Gastrocnemius medialis (tissue), 4 donors: ENCODE measurements around the gene MPRIP. TPM values are rescaled to one million over a fixed set of nuclear protein-coding genes. Genes with fewer than 3 reads are reported as not detected.

Source experiments
- ATAC-seq, 2 donors: fragments of 150-250 bp; one replicate each; pipeline ENCODE4 v1.9.1; 2016
- DNase-seq, 2 donors: peaks; one replicate each; pipeline ENCODE4 v3.0.0-alpha.2; 2019
- H3K27ac ChIP-seq, 4 donors: fragments of 200-600 bp; sonication (generic); 1 replicate in 1 of 4; 2 replicates in 3 of 4; pipeline ENCODE4 v1.5.1; 2016 to 2018; ENCODE audit warnings: mild to moderate bottlenecking in 2 of 4, moderate library complexity in 1 of 4
- H3K27me3 ChIP-seq, 3 donors: fragments of 200-600 bp; sonication (generic) in 2 of 3; 1 replicate in 1 of 3; 2 replicates in 2 of 3; pipeline versions ENCODE4 v1.5.1 to v1.6.0; 2016 to 2019; ENCODE audit warnings: mild to moderate bottlenecking in 1 of 3, moderate library complexity in 1 of 3
- H3K36me3 ChIP-seq, 2 donors: fragments of 200-600 bp; sonication (generic) in 1 of 2; one replicate each; pipeline ENCODE4 v1.5.1; 2017 to 2018
- H3K4me1 ChIP-seq, 2 donors: fragments of 200-600 bp; sonication (generic) in 1 of 2; one replicate each; pipeline ENCODE4 v1.5.1; 2016 to 2017; ENCODE audit warnings: mild to moderate bottlenecking in 2 of 2
- H3K4me3 ChIP-seq, 4 donors: fragments of 200-600 bp; sonication (generic) in 3 of 4; 1 replicate in 1 of 4; 2 replicates in 3 of 4; pipeline ENCODE4 v1.5.1; 2016 to 2019; ENCODE audit warnings: mild to moderate bottlenecking in 2 of 4
- H3K9me3 ChIP-seq, 3 donors: fragments of 200-600 bp; sonication (generic) in 2 of 3; 1 replicate in 1 of 3; 2 replicates in 2 of 3; pipeline ENCODE4 v1.5.1; 2016 to 2019
- POLR2A ChIP-seq, 2 donors: fragments of 450-650 bp; IDR thresholded peaks; one replicate each; pipeline ENCODE4 v1.6.1; 2017; ENCODE audit warnings: antibody characterized with exemption in 2 of 2, mild to moderate bottlenecking in 2 of 2, moderate library complexity in 2 of 2
- in situ Hi-C, 4 donors: fragments of 200-750 bp; cut with MboI; loops; one replicate each; pipeline versions ENCODE4 v1.15.0 to v1.8.0; 2017; ENCODE audit warnings: low sequenced_read_pairs in 4 of 4
- intact Hi-C: fragments of 100-400 bp; cut with DNase I; formaldehyde crosslinking; loops from one replicate; pipeline ENCODE4 v1.15.1; 2023; ENCODE audit warnings: low total_unique reads
- total RNA-seq, 4 donors: library from RNA; depleted of rRNA; stranded (reverse); fragments of >200 nt; gene quantifications; one replicate each; pipeline versions ENCODE4 v1.1.0 to v1.2.3, GENCODE V29; 2016
- TF ChIP-seq, protein P1 (sequence below), 5 experiments: fragments of 450-650 bp in 3 of 5; fragments of 200-600 bp in 2 of 5; sonication (generic) in 2 of 5; IDR thresholded peaks in 4 of 5; conservative IDR thresholded peaks in 1 of 5; 1 replicate in 4 of 5; 2 replicates in 1 of 5; pipeline ENCODE4 v1.5.1; 2016 to 2019; ENCODE audit warnings: antibody characterized with exemption in 5 of 5, mild to moderate bottlenecking in 3 of 5, moderate library complexity in 3 of 5

Gene MPRIP
- total RNA-seq, 4 donors from 2014 or later: 71.1 to 127 (median 124) TPM

DNA sequence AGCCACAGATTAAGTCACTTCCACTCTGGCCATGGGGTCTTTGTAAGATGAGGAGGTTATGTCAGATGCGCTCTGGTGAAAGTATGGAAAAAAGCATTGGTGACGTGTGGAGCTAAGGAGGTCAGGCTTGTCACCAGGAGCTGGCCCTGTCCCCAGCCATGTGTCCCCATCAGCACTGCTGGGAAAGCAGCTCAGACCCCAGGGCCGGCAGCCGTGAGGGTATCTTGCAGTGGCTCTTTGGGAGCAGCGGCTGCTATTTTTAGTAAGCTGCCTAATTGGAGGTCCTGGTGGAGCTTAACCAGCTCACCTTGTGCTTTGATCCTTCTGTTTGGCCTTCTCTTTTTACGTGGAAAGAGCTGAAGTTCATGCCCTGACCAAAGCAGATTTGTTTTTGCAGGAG, 60.9 kb downstream of the MPRIP start:
- intact Hi-C loops: no loop called here
- no peak for TF ChIP-seq POLR2A (IDR thresholded peaks at IDR 0.05)
- TF ChIP-seq, protein P1, sequence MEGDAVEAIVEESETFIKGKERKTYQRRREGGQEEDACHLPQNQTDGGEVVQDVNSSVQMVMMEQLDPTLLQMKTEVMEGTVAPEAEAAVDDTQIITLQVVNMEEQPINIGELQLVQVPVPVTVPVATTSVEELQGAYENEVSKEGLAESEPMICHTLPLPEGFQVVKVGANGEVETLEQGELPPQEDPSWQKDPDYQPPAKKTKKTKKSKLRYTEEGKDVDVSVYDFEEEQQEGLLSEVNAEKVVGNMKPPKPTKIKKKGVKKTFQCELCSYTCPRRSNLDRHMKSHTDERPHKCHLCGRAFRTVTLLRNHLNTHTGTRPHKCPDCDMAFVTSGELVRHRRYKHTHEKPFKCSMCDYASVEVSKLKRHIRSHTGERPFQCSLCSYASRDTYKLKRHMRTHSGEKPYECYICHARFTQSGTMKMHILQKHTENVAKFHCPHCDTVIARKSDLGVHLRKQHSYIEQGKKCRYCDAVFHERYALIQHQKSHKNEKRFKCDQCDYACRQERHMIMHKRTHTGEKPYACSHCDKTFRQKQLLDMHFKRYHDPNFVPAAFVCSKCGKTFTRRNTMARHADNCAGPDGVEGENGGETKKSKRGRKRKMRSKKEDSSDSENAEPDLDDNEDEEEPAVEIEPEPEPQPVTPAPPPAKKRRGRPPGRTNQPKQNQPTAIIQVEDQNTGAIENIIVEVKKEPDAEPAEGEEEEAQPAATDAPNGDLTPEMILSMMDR (IDR thresholded peaks at IDR 0.05 in 4 of 5, conservative IDR thresholded peaks at IDR 0.05 in 1 of 5): no peak
- Histone ChIP-seq H3K4me3 (no peak overlapping the region), H3K4me1 (peaks cover 84 to 92% of the 10 kb centered on the region in 2 donors), H3K27ac (peak overlapping the region; percentile 65 to 73 (median 68)), H3K27me3 (no peaks in the 10 kb centered on the region), H3K9me3 (no peaks in the 10 kb centered on the region), H3K36me3 (no peaks in the 10 kb centered on the region)
- ATAC-seq (no peak), DNase-seq (no peak)
- in situ Hi-C loops: no loop called here

DNA sequence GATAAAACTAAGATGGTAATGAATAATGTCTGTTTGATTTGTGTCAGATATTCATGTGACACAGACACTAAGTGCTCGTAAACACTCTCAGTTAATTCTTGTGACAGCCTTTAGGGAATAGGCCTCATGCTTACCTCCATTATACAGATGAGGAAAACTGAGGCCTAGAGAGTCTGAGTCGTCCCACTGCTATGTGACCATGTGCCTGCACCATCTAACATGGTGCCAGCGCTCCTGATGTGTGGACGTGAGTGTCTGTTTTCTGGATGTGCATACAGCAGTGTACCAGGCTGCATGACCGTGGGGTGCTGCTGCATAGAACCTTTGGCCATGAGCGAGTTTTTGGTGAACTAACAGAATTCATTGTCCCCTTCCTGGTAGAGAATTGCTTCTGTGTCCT, 61.8 kb downstream of the MPRIP start:
- no peak for ATAC-seq
- no peak overlapping the region for H3K4me3 ChIP-seq
- H3K36me3 ChIP-seq: no peaks in the 10 kb centered on the region
- in situ Hi-C loops (no loop called here), intact Hi-C loops (no loop called here)
- peaks cover 84 to 92% of the 10 kb centered on the region in 2 donors for H3K4me1 ChIP-seq
- no peak for TF ChIP-seq POLR2A (IDR thresholded peaks at IDR 0.05)
- TF ChIP-seq, protein P1 (IDR thresholded peaks at IDR 0.05 in 4 of 5, conservative IDR thresholded peaks at IDR 0.05 in 1 of 5): no peak
- no peak for DNase-seq
- H3K27ac ChIP-seq: peak overlapping the region; percentile 65 to 73 (median 68)
- H3K27me3 ChIP-seq: no peaks in the 10 kb centered on the region
- H3K9me3 ChIP-seq: no peaks in the 10 kb centered on the region

DNA sequence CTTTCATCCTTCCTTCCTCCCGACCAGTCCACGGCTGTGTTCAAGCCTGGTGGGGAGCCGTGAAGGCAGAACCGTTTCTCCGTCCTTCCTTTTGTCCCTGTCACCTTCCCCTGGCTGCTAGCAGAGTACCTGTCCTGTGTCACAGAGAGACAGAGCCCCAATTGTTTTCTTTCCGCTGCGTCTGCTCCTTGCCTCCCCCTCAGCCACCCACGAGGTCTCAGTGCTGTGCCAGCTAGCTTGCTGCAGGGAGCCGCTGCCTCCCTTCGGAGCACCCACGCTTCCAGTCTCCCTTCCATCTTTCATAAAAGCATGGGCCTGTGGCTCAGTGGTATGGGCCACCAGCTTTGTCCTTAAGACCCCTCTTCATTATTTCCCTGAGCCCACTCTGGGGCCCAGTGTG, 62.2 kb downstream of the MPRIP start:
- DNase-seq: no peak
- H3K27ac ChIP-seq: peak overlapping the region; percentile 65 to 73 (median 68)
- ATAC-seq: no peak
- TF ChIP-seq, protein P1 (IDR thresholded peaks at IDR 0.05 in 4 of 5, conservative IDR thresholded peaks at IDR 0.05 in 1 of 5): no peak
- TF ChIP-seq POLR2A (IDR thresholded peaks at IDR 0.05): no peak
- H3K4me3 ChIP-seq: no peak overlapping the region
- H3K36me3 ChIP-seq: no peaks in the 10 kb centered on the region
- peaks cover 85 to 93% of the 10 kb centered on the region in 2 donors for H3K4me1 ChIP-seq
- H3K27me3 ChIP-seq: no peaks in the 10 kb centered on the region
- in situ Hi-C loops: no loop called here
- H3K9me3 ChIP-seq: no peaks in the 10 kb centered on the region
- intact Hi-C loops: no loop called here

GRCh38 chr17:17105976-17106375, 63.7 kb downstream of the MPRIP start:
- DNase-seq (no peak), ATAC-seq (no peak)
- no peak for TF ChIP-seq POLR2A (IDR thresholded peaks at IDR 0.05)
- TF ChIP-seq, protein P1 (IDR thresholded peaks at IDR 0.05 in 4 of 5, conservative IDR thresholded peaks at IDR 0.05 in 1 of 5): no peak
- no peaks in the 10 kb centered on the region for H3K36me3 ChIP-seq
- H3K4me1 ChIP-seq: peaks cover 84 to 95% of the 10 kb centered on the region in 2 donors
- in situ Hi-C loops (no loop called here), intact Hi-C loops (no loop called here)
- H3K4me3 ChIP-seq: no peak overlapping the region
- no peaks in the 10 kb centered on the region for H3K27me3 ChIP-seq
- H3K9me3 ChIP-seq: no peaks in the 10 kb centered on the region
- peak overlapping the region; percentile 65 to 73 (median 68) for H3K27ac ChIP-seq

DNA sequence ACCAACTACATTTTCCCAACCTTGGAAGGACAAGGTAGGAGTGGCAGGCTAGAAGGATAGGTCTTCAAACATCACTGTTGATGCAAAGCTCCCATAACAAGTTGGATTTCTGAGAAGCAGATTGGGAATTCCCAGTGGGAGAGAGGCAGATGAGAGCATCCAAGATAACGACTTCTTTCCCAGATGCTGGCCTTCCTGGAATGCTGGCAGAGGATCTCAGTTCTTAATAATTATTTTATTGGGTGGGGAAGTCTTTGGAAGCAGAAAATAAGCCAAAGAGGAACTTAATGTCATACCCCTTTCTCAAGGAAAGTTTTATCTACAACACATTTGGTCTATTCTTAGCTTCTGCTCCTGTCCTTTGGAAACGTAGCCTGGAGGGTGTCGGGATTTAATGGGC, 64.5 kb downstream of the MPRIP start:
- no peaks in the 10 kb centered on the region for H3K9me3 ChIP-seq
- peak overlapping the region; percentile 65 to 73 (median 68) for H3K27ac ChIP-seq
- no peaks in the 10 kb centered on the region for H3K36me3 ChIP-seq
- TF ChIP-seq POLR2A (IDR thresholded peaks at IDR 0.05): no peak
- TF ChIP-seq, protein P1 (IDR thresholded peaks at IDR 0.05 in 4 of 5, conservative IDR thresholded peaks at IDR 0.05 in 1 of 5): no peak
- intact Hi-C loops (no loop called here), in situ Hi-C loops (no loop called here)
- H3K4me3 ChIP-seq: no peak overlapping the region
- DNase-seq (no peak), ATAC-seq (no peak)
- no peaks in the 10 kb centered on the region for H3K27me3 ChIP-seq
- H3K4me1 ChIP-seq: peaks cover 84 to 94% of the 10 kb centered on the region in 2 donors
